HG02678 (cell line): ENCODE data around the gene TSPEAR.

ENCODE experiments used
- ATAC-seq: cut with Tn5 transposase; IDR thresholded peaks from one replicate; pipeline ENCODE4 v1.9.1; 2021; ENCODE audit warnings: mild to moderate bottlenecking, moderate library complexity; ENCODE audit not compliant: unreplicated experiment

The TSPEAR gene

GRCh38 chr21:44456915-44457736, 254.2 kb downstream of the TSPEAR start:
- no peak for ATAC-seq

- ATAC-seq = no peak
These were observed 255.0 kb downstream of the TSPEAR start for GRCh38 chr21:44456214-44456914.

GRCh38 chr21:44455524-44456213, 255.7 kb downstream of the TSPEAR start:
- ATAC-seq = peak; percentile 38

GRCh38 chr21:44454747-44455523, 256.4 kb downstream of the TSPEAR start, which contains the start of gene LRRC3:
Gene LRRC3, plus strand, starts transcription at chr21:44455510. Its CDS starts 1,135 bp downstream, at chr21:44456645.
- ATAC-seq = peak; percentile 54

- no peak for ATAC-seq
These were observed 257.3 kb downstream of the TSPEAR start for GRCh38 chr21:44454058-44454457.

GRCh38 chr21:44453120-44453519, 258.3 kb downstream of the TSPEAR start:
- ATAC-seq = no peak

GRCh38 chr21:44450999-44451398, 260.4 kb downstream of the TSPEAR start:
- no peak for ATAC-seq

GRCh38 chr21:44450402-44450801, 261.0 kb downstream of the TSPEAR start:
- no peak for ATAC-seq

GRCh38 chr21:44449473-44450363, 261.7 kb downstream of the TSPEAR start:
- no peak for ATAC-seq

GRCh38 chr21:44448651-44449131, 262.7 kb downstream of the TSPEAR start:
- no peak for ATAC-seq
